HL-60 (cell line): ENCODE data around the gene NT5DC2.

ENCODE experiments used
- DNase-seq, 2 experiments: peaks; one replicate each; pipeline ENCODE4 v3.0.0-alpha.2; 2010 to 2020; ENCODE audit warnings: low read depth in 1 of 2, low spot score in 1 of 2
- H3K27ac ChIP-seq: fragments of 250-450 bp; sonication (Bioruptor Pico); replicated peaks from 2 replicates; pipeline ENCODE4 v1.5.1; 2020; ENCODE audit warnings: mild to moderate bottlenecking, moderate library complexity
- H3K27me3 ChIP-seq: fragments of 250-450 bp; sonication (Bioruptor Pico); 2 replicates; pipeline ENCODE4 v1.5.1; 2021; ENCODE audit warnings: mild to moderate bottlenecking, moderate library complexity; ENCODE audit not compliant: insufficient read depth, poor library complexity, severe bottlenecking
- H3K4me3 ChIP-seq: replicated peaks from 2 replicates; pipeline ENCODE4 v1.5.1; 2011; ENCODE audit warnings: mild to moderate bottlenecking, control low read depth, low read length; ENCODE audit not compliant: insufficient read depth
- CTCF ChIP-seq: IDR thresholded peaks from one replicate; pipeline ENCODE4 v1.5.1; 2011; ENCODE audit warnings: low read length, control low read depth, inconsistent platforms; ENCODE audit not compliant: insufficient read depth
- GABPA ChIP-seq: IDR thresholded peaks from 2 replicates; pipeline ENCODE4 v1.6.1; 2012; ENCODE audit warnings: low read depth
- POLR2AphosphoS5 ChIP-seq: IDR thresholded peaks from 2 replicates; pipeline ENCODE4 v1.6.1; 2012; ENCODE audit warnings: low read depth
- REST ChIP-seq: IDR thresholded peaks from 2 replicates; pipeline ENCODE4 v1.6.1; 2012; ENCODE audit warnings: low read depth; ENCODE audit not compliant: insufficient replicate concordance
- SPI1 ChIP-seq: IDR thresholded peaks from 2 replicates; pipeline ENCODE4 v1.6.1; 2012; ENCODE audit warnings: low read depth, mild to moderate bottlenecking, borderline replicate concordance

Gene NT5DC2

GRCh38 chr3:52492059-52492458 is 41.6 kb downstream of the NT5DC2 start:
- TF ChIP-seq GABPA (no peak), CTCF (no peak), POLR2AphosphoS5 (no peak), SPI1 (no peak), REST (no peak)
- Histone ChIP-seq H3K27ac (no peak overlapping the region), H3K4me3 (no peak overlapping the region), H3K27me3 (no peaks in the 10 kb centered on the region)
- no peak for DNase-seq

DNA sequence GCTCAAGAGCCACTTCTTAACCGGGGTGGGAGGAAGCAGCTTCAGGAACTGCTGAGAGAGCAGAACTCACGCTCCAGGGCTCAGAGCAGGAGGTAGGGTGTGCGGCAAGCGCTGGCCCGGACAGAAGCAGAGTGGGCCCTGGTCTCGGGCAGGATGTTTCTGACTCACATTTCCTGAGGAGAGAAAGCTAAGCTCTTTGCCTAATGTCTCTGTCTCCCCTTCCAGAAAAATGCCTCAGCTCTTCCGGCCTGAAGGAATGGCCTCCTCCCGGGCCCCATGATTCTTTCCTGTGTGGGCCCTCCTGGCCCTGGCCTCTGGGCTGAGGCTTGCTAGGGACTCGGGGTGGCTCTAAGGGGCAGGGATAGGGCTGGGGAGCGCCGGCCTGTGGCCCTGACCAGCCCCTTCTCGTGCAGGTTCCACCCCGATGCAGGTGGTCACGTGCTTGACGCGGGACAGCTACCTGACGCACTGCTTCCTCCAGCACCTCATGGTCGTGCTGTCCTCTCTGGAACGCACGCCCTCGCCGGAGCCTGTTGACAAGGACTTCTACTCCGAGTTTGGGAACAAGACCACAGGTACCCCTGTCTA is 42.6 kb downstream of the NT5DC2 start:
- H3K4me3 ChIP-seq, result no peak overlapping the region
- no peaks in the 10 kb centered on the region for H3K27me3 ChIP-seq
- DNase-seq, result no peak
- TF ChIP-seq REST, result no peak
- TF ChIP-seq GABPA, result no peak
- no peak for TF ChIP-seq SPI1
- no peak for TF ChIP-seq POLR2AphosphoS5
- TF ChIP-seq CTCF, result no peak
- H3K27ac ChIP-seq, result no peak overlapping the region

- Histone ChIP-seq H3K27me3 (no peaks in the 10 kb centered on the region), H3K4me3 (no peak overlapping the region), H3K27ac (no peak overlapping the region)
- no peak for DNase-seq
- TF ChIP-seq REST (no peak), CTCF (no peak), GABPA (no peak), POLR2AphosphoS5 (no peak), SPI1 (no peak)
Observed at GRCh38 chr3:52490035-52490938, 43.4 kb downstream of the NT5DC2 start.
